ENCODE results near the gene LRP2BP. TPM values are rescaled to one million over a fixed set of nuclear protein-coding genes. Genes with fewer than 3 reads are reported as not detected.

The LRP2BP gene
- total RNA-seq, 1 experiment from 2014 or later: 0.85 TPM

DNA sequence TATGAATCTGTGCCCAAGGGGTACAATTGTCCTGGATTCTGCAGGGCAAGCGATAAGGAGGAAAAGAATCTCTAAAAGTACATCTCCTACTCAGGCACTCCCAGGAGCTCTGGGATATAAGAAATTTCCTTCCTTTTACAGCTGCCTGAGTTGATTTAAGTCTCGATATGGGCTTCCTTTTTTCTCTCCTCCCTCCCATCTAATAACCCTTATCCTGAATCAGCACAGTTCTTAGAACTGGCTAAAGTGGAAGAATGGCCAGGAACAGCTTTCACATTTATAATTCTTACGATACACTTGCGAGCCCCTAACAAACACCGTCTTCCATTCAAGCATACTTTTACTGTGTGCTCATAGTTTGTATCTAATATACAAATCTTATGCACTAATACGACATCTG lies 21.2 kb downstream of the LRP2BP start:
- no peak overlapping the region for H3K27ac ChIP-seq
- no peaks in the 10 kb centered on the region for H3K4me1 ChIP-seq (replicated peaks; ENCODE audit: insufficient read depth)
- no peaks in the 10 kb centered on the region for H4K20me1 ChIP-seq (ENCODE audit: insufficient read depth)
- no peaks in the 10 kb centered on the region for H3K27me3 ChIP-seq (ENCODE audit: insufficient read depth, low read depth)
- CTCF ChIA-PET: no interaction called here
- intact Hi-C loops (cut with micrococcal nuclease; ENCODE audit: unreplicated experiment): no loop called here
- H3F3A ChIP-seq (ENCODE audit: insufficient read depth, low read depth): no peaks in the 10 kb centered on the region
- H3K9me3 ChIP-seq (ENCODE audit: insufficient read depth, low read depth): no peaks in the 10 kb centered on the region
- H3K79me2 ChIP-seq (ENCODE audit: low read depth): no peaks in the 10 kb centered on the region
- no peak for DNase-seq
- H3K4me3 ChIP-seq: no peak overlapping the region
- TF ChIP-seq EZH2 (IDR thresholded peaks at IDR 0.05; ENCODE audit: low read depth): no peak
- TF ChIP-seq, protein P1, sequence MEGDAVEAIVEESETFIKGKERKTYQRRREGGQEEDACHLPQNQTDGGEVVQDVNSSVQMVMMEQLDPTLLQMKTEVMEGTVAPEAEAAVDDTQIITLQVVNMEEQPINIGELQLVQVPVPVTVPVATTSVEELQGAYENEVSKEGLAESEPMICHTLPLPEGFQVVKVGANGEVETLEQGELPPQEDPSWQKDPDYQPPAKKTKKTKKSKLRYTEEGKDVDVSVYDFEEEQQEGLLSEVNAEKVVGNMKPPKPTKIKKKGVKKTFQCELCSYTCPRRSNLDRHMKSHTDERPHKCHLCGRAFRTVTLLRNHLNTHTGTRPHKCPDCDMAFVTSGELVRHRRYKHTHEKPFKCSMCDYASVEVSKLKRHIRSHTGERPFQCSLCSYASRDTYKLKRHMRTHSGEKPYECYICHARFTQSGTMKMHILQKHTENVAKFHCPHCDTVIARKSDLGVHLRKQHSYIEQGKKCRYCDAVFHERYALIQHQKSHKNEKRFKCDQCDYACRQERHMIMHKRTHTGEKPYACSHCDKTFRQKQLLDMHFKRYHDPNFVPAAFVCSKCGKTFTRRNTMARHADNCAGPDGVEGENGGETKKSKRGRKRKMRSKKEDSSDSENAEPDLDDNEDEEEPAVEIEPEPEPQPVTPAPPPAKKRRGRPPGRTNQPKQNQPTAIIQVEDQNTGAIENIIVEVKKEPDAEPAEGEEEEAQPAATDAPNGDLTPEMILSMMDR (conservative IDR thresholded peaks at IDR 0.05): no peak
- no TSS peak for BruUV-seq (replicated peaks)
- POLR2A ChIA-PET (ENCODE audit: unreplicated experiment): no interaction called here
- H3K9me2 ChIP-seq (ENCODE audit: insufficient read depth): no peaks in the 10 kb centered on the region
- no peaks in the 10 kb centered on the region for H3K36me3 ChIP-seq (ENCODE audit: low read depth)
- no peak overlapping the region for H3K4me2 ChIP-seq
- H2AFZ ChIP-seq: no peak overlapping the region

DNA sequence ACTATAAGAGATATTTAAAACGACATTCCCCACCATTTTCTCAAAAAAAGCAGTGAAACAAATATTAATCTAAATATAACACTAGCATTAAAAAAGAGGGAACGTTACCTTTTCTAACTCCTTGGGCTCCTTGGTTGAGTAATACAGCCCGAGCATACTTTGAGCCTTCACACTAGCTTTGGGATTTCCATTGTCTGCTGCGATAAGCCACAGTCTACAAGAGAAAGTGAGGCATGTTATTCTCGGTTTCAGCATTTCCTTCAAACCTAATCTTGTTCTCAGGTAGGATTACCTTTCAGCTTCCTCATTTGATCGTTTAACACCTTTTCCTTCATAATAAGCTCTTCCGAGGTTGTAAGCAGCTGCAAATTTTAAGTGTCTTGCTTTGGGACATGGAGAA lies 21.7 kb downstream of the LRP2BP start:
- TF ChIP-seq, protein P1 (conservative IDR thresholded peaks at IDR 0.05): no peak
- no peak for TF ChIP-seq EZH2 (IDR thresholded peaks at IDR 0.05; ENCODE audit: low read depth)
- no peak overlapping the region for H2AFZ ChIP-seq
- no peaks in the 10 kb centered on the region for H3K9me2 ChIP-seq (ENCODE audit: insufficient read depth)
- H3F3A ChIP-seq (ENCODE audit: insufficient read depth, low read depth): no peaks in the 10 kb centered on the region
- no peak overlapping the region for H3K4me2 ChIP-seq
- H3K4me3 ChIP-seq: no peak overlapping the region
- no peak overlapping the region for H3K27ac ChIP-seq
- no peaks in the 10 kb centered on the region for H3K27me3 ChIP-seq (ENCODE audit: insufficient read depth, low read depth)
- no peaks in the 10 kb centered on the region for H3K4me1 ChIP-seq (replicated peaks; ENCODE audit: insufficient read depth)
- no peaks in the 10 kb centered on the region for H3K9me3 ChIP-seq (ENCODE audit: insufficient read depth, low read depth)
- no peak for DNase-seq
- POLR2A ChIA-PET (ENCODE audit: unreplicated experiment): no interaction called here
- H4K20me1 ChIP-seq (ENCODE audit: insufficient read depth): no peaks in the 10 kb centered on the region
- no TSS peak for BruUV-seq (replicated peaks)
- intact Hi-C loops (cut with micrococcal nuclease; ENCODE audit: unreplicated experiment): no loop called here
- no peaks in the 10 kb centered on the region for H3K36me3 ChIP-seq (ENCODE audit: low read depth)
- no peaks in the 10 kb centered on the region for H3K79me2 ChIP-seq (ENCODE audit: low read depth)
- CTCF ChIA-PET: no interaction called here

DNA sequence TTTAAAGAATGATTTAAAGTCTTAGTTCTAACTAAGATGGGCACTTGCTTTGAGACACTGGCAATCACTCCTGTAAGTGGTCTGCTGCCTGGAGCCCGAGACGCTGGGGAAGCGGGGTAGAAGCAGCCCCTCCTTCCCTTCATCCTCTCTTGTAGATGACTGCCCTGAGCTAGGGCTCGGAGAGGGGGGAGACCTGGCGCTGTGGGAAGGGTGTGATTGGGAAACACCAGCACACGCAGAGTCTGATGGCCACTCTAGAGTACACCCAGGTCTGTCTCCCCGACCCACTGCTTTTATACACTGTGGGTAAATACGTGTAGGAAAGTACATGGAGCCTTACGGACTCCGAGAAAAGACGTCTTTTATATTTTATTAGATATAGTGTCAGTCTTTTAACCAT lies 24.0 kb downstream of the LRP2BP start:
- BruUV-seq (replicated peaks): no TSS peak
- Histone ChIP-seq H3F3A (ENCODE audit: insufficient read depth, low read depth) (no peaks in the 10 kb centered on the region), H2AFZ (no peak overlapping the region), H3K4me2 (no peak overlapping the region), H3K4me1 (replicated peaks; ENCODE audit: insufficient read depth) (no peaks in the 10 kb centered on the region), H4K20me1 (ENCODE audit: insufficient read depth) (no peaks in the 10 kb centered on the region), H3K79me2 (ENCODE audit: low read depth) (no peaks in the 10 kb centered on the region), H3K36me3 (ENCODE audit: low read depth) (no peaks in the 10 kb centered on the region), H3K9me2 (ENCODE audit: insufficient read depth) (no peaks in the 10 kb centered on the region), H3K27me3 (ENCODE audit: insufficient read depth, low read depth) (no peaks in the 10 kb centered on the region), H3K27ac (no peak overlapping the region), H3K4me3 (no peak overlapping the region), H3K9me3 (ENCODE audit: insufficient read depth, low read depth) (no peaks in the 10 kb centered on the region)
- ChIA-PET CTCF (no interaction called here), POLR2A (ENCODE audit: unreplicated experiment) (interaction anchor here (0.5 kb wide), 1 partner anchor 25 kb away, joined by 5 read pairs; no protein-coding TSS in a partner anchor)
- intact Hi-C loops (cut with micrococcal nuclease; ENCODE audit: unreplicated experiment): no loop called here
- DNase-seq: no peak
- TF ChIP-seq, protein P1 (conservative IDR thresholded peaks at IDR 0.05): no peak
- TF ChIP-seq EZH2 (IDR thresholded peaks at IDR 0.05; ENCODE audit: low read depth): no peak

Measured in PC-9 (cell line).